ENCODE results near the gene RELN.

- TF ChIP-seq POLR2A (IDR thresholded peaks at IDR 0.05; ENCODE audit: extremely low read depth, insufficient read length) = no peak
- no peak for TF ChIP-seq CTCF (IDR thresholded peaks at IDR 0.05; ENCODE audit: low read depth, low read length)
- TF ChIP-seq, protein P1, sequence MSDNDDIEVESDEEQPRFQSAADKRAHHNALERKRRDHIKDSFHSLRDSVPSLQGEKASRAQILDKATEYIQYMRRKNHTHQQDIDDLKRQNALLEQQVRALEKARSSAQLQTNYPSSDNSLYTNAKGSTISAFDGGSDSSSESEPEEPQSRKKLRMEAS (IDR thresholded peaks at IDR 0.05; ENCODE audit: low read depth, low read length) = no peak
Observed at GRCh38 chr7:103735377-103735776, 254.1 kb downstream of the RELN start.
